Kidney (tissue), 14 donors: ENCODE measurements around the gene XRCC3. TPM values are rescaled to one million over a fixed set of nuclear protein-coding genes. Genes with fewer than 3 reads are reported as not detected.

Experiments used
- DNase-seq, 5 donors: peaks; one replicate each; pipeline ENCODE4 v3.0.0-alpha.2; 2013 to 2020
- FAIRE-seq: peaks from 2 replicates; lab custom pipeline; 2012; peaks lifted over from hg19 to GRCh38; lab: Jason Lieb, UNC
- H3K27ac ChIP-seq, 2 donors: one replicate each; pipeline ENCODE4 v1.7.0; 2013; ENCODE audit warnings: low read depth in 2 of 2, low read length in 2 of 2, inconsistent platforms in 1 of 2
- H3K27me3 ChIP-seq: one replicate; pipeline ENCODE4 v1.7.1; 2013; ENCODE audit warnings: low read length, inconsistent platforms; ENCODE audit not compliant: control insufficient read depth, insufficient read depth
- H3K36me3 ChIP-seq, 3 donors: one replicate each; pipeline versions ENCODE4 v1.7.0 to v1.7.1; 2013; ENCODE audit warnings: low read length in 3 of 3, control low read depth in 1 of 3, inconsistent platforms in 1 of 3; ENCODE audit not compliant: insufficient read depth in 3 of 3, control insufficient read depth in 2 of 3
- H3K4me1 ChIP-seq, 3 donors: one replicate each; pipeline versions ENCODE4 v1.7.0 to v1.7.1; 2013; ENCODE audit warnings: low read length in 3 of 3, inconsistent platforms in 1 of 3, low read depth in 1 of 3; ENCODE audit not compliant: control insufficient read depth in 2 of 3, insufficient read depth in 2 of 3
- H3K4me3 ChIP-seq, 3 donors: one replicate each; pipeline versions ENCODE4 v1.7.0 to v1.8.1; 2013; ENCODE audit warnings: low read length in 3 of 3, control low read depth in 1 of 3, inconsistent platforms in 1 of 3
- H3K9ac ChIP-seq, 3 donors: one replicate each; pipeline versions ENCODE4 v1.7.0 to v1.7.1; 2013; ENCODE audit warnings: low read length in 3 of 3, control low read depth in 1 of 3, inconsistent platforms in 1 of 3
- H3K9me3 ChIP-seq, 3 donors: one replicate each; pipeline versions ENCODE4 v1.7.0 to v1.7.1; 2013; ENCODE audit warnings: low read length in 3 of 3, control low read depth in 1 of 3, inconsistent platforms in 1 of 3; ENCODE audit not compliant: control insufficient read depth in 2 of 3, insufficient read depth in 1 of 3
- CTCF ChIP-seq: IDR thresholded peaks from 3 replicates; pipeline ENCODE4 v1.5.1; 2012; ENCODE audit warnings: mild to moderate bottlenecking, moderate library complexity, borderline replicate concordance; ENCODE audit not compliant: insufficient read depth; ENCODE audit errors: extremely low read depth
- intact Hi-C: fragments of 100-400 bp; cut with DNase I; formaldehyde crosslinking; loops from one replicate; pipeline ENCODE4 v1.11.1; 2022
- polyA plus RNA-seq: library from polyadenylated mRNA; stranded (reverse); fragments of 350-450 nt; fragmentation: Illumina TruSeq; extraction: RNeasy Lipid Tissue Mini Kit (QIAGEN cat#74804); gene quantifications from one replicate; pipeline ENCODE4 v1.2.3, GENCODE V29; 2014; ENCODE audit warnings: low read depth, low replicate concordance; ENCODE audit not compliant: insufficient read depth
- total RNA-seq: library from RNA; stranded (reverse); fragmentation: NEBNext Ultra II Directional; extraction: Animal tissue kit (Norgen Biotek cat#: 25700); gene quantifications from one replicate; pipeline ENCODE4 v1.2.1, GENCODE V29; 2021
- donor health status: control.
- donor health status: control.
- donor health status: control.
- donor health status: control.
- donor health status: control.
- donor health status: DM: yes; HTN: yes; CAD: no.
- donor health status: Normal renal cell carcinoma (clear cell type).

XRCC3 gene
- total and polyA plus RNA-seq, 2 donors from 2014 or later, result 2.8 to 6.3 TPM

DNA sequence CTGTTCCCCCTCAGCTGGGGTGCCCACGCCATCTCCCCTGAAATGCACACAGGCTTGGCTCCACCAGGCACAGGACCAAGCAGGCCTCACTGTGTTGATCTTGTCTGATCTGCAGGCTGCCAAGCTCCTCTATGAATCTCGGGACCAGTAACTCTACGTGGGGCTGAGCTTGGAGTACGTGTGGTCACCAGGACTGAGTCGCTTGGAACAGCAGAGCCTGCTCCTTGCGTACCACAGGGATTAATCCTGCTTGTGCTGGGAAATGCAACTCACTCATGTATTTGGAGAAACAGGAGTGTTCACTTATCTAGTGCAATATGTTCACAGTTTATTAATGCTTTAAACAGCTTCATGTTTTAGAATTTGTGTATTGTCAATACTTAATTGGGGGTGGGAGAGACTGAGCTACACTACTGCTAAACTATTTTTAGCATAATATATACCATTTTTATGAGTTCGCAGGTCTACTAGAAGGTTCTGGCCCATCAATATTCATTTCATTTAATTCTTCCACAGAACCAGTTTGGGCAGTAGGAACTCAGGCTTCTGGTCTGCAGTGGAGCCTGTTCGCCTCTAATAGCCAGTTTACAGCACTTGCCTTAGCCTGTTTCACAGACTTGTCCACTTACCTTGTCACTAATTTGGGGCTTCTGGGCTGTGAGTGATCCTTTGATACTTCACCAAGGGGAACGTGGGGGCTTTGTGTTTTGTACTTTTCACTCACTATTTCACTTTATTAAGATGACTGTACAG, 17.8 kb upstream of the XRCC3 start:
- TF ChIP-seq CTCF, result no peak
- peaks cover 0 to 23% (median 16%) of the 10 kb centered on the region in 3 donors for H3K4me1 ChIP-seq
- intact Hi-C loops, result no loop called here

DNA sequence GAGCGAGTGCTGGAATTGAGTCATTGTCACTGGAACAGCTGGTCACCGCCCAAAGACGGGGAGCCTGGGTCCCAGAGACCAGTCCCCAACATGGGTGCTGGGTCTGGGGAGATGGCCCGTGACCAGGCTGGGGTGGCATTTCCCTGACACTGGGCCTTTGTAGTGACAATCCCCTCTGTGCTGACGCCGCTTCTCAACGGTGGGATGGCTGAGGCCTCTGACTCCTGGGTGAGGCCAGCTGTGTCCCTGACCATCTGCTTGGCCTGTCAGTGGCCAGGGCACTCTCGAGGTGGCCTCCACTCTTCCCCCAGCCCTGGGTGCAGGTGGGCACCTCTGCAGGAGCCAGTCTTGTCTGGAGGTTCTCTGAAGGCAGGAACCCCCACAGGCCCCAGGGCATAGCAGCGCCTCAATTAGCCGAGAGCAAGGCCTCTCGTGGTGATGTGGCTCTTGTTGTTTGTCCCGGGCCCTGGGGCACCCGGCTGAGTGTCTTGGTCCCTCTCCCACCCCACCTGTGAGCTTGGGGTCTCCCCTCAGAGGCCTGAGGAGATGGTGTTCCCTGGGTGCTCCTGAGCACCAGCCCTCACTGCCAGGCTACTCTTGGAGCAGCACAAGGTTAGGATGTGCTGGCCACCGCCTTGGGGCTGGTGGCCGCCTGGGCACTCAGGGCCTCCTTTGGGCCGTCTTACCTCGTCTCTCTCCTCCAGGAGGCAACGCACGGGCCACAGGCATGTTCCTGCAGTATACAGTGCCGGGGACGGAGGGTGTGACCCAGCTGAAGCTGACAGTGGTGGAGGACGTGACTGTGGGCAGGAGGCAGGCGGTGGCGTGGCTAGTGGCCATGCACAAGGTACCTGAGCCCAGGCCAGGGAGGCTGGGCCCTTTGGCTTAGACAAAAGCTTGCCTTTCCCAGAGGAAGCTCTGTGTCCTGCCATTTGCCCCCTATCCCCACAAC, 16.9 kb upstream of the XRCC3 start:
- Histone ChIP-seq H3K4me1 (peaks cover 0 to 20% (median 16%) of the 10 kb centered on the region in 3 donors), H3K27me3 (no peaks in the 10 kb centered on the region), H3K9ac (no peak overlapping the region), H3K36me3 (peaks cover 2 to 32% (median 6%) of the 10 kb centered on the region in 3 donors), H3K27ac (peak overlapping the region in 1 of 2 donors; percentile 15), H3K4me3 (no peak overlapping the region), H3K9me3 (no peaks in the 10 kb centered on the region)
- FAIRE-seq, result no peak
- no peak for TF ChIP-seq CTCF
- DNase-seq, result peak in 1 of 5 donors; percentile 66
- intact Hi-C loops, result no loop called here

More for the DNA sequence above, 17.8 kb upstream of the XRCC3 start:
- DNase-seq (peak in 2 of 5 donors; percentile 50 to 62), FAIRE-seq (no peak)
- Histone ChIP-seq H3K27me3 (no peaks in the 10 kb centered on the region), H3K9me3 (no peaks in the 10 kb centered on the region), H3K9ac (no peak overlapping the region), H3K27ac (peak overlapping the region in 1 of 2 donors; percentile 26), H3K4me3 (no peak overlapping the region), H3K36me3 (peaks cover 4 to 36% (median 8%) of the 10 kb centered on the region in 3 donors)

GRCh38 chr14:103731481-103731880, 16.2 kb upstream of the XRCC3 start:
- no peak for FAIRE-seq

More at GRCh38 chr14:103731481-103731880, 16.2 kb upstream of the XRCC3 start:
- peak in 2 of 5 donors; percentile 28 to 51 for DNase-seq
- no peak for TF ChIP-seq CTCF
- intact Hi-C loops, result no loop called here
- Histone ChIP-seq H3K9me3 (no peaks in the 10 kb centered on the region), H3K36me3 (peaks cover 2 to 33% (median 5%) of the 10 kb centered on the region in 3 donors), H3K9ac (no peak overlapping the region), H3K4me1 (peaks cover 0 to 18% (median 14%) of the 10 kb centered on the region in 3 donors), H3K27ac (no peak overlapping the region), H3K4me3 (no peak overlapping the region), H3K27me3 (no peaks in the 10 kb centered on the region)
